Activated CD4-positive, alpha-beta T cell treated with anti-CD3 and anti-CD28 coated beads, Interleukin-2, amount 10 ng/mL, durations not matched to agents 24 days and 14 days (primary cell): ENCODE measurements around the gene TSPAN18. TPM values are rescaled to one million over a fixed set of nuclear protein-coding genes. Genes with fewer than 3 reads are reported as not detected.

ENCODE experiments used
- DNase-seq: peaks from one replicate; pipeline ENCODE4 v3.0.0; 2022
- H3K27ac Mint-ChIP-seq: one replicate; pipeline ENCODE4 v1.8.0; 2022; ENCODE audit warnings: mild to moderate bottlenecking, mixed read lengths
- H3K27me3 Mint-ChIP-seq: one replicate; pipeline ENCODE4 v1.8.0; 2022; ENCODE audit warnings: mixed read lengths
- H3K36me3 Mint-ChIP-seq: one replicate; pipeline ENCODE4 v1.8.0; 2022; ENCODE audit warnings: low read depth, mild to moderate bottlenecking, mixed read lengths
- H3K4me1 Mint-ChIP-seq: one replicate; pipeline ENCODE4 v1.8.0; 2021; ENCODE audit warnings: mixed read lengths
- H3K4me3 Mint-ChIP-seq: one replicate; pipeline ENCODE4 v1.8.0; 2022; ENCODE audit warnings: mild to moderate bottlenecking, moderate library complexity, mixed read lengths
- H3K9me3 Mint-ChIP-seq: one replicate; pipeline ENCODE4 v1.8.0; 2021; ENCODE audit warnings: mixed read lengths
- intact Hi-C: fragments of 100-400 bp; cut with micrococcal nuclease; formaldehyde crosslinking; loops from one replicate; pipeline ENCODE4 v1.15.1; 2023
- total RNA-seq: library from RNA; stranded (reverse); gene quantifications from 2 replicates; pipeline ENCODE4 v1.2.3, GENCODE V29; 2022

The TSPAN18 gene
- total RNA-seq, 1 donor from 2014 or later, result 1.4 TPM

DNA sequence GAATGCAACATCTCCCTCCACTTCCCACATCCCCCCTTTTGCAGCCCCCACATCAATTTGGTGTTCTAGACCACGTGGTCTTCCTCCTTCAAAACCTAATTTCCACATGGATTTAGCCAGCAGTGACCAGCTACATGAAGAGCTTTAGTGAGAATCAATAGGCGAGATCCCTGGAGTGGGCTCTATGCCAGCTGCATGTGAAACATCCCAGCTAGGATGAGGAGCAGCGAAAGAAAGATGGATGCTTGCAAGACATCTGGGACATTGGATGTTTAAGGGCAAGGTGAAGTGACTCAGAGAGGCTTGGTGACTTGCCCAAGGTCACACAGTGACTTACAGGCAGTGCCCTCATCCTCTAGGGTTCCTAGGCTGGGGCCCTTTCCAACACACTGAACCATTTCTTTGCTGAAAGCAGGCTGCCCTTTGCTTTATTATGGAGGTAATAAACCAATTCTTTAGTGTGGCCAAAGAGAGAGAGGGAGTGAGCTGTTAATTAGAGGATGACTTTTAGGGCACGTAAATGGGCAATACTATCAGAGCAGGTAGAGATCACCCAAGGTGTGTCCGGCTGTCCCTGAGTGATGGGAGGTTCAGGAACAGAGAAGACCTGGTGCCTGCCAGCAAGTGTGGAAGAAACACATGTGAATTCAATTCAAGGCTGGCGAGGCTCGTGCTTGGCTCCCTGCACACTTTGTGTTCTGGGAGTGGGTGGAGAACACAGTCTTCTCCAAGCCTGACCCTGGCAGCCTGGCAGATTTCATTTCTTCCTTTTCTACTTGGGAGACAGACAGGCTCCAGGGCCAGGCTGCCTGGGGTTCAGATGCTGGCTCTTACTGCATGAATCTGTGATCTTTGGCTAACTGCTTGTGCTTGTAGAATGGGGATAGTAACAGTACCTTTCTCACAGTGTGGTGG, 24.0 kb downstream of the TSPAN18 start:
- no peak overlapping the region for H3K27ac Mint-ChIP-seq

DNA sequence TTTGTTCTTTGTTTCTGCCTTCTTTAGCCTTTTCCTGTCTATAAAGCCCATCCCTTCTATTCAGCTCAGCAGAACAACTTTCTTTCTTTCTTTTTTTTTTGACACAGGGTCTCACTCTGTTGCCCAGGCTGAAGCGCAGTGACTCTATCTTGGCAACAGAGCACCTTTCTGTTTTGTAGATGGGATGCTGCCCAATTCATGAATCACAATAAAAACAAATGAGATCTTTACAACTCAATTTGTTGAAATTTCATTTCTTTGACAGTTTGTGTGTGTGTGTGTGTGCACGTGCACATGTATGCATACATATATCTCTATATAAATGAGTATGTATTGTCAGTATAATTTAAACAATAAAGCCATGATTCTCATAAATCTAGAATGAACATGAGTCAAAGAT, 25.5 kb downstream of the TSPAN18 start:
- DNase-seq, result no peak
- no peak overlapping the region for H3K27ac Mint-ChIP-seq
- H3K36me3 Mint-ChIP-seq, result no peaks in the 10 kb centered on the region
- H3K9me3 Mint-ChIP-seq, result no peaks in the 10 kb centered on the region
- intact Hi-C loops, result no loop called here
- H3K4me3 Mint-ChIP-seq, result no peak overlapping the region
- H3K27me3 Mint-ChIP-seq, result no peaks in the 10 kb centered on the region
- peaks cover 5% of the 10 kb centered on the region for H3K4me1 Mint-ChIP-seq

More for the DNA sequence above, 24.0 kb downstream of the TSPAN18 start:
- intact Hi-C loops, result no loop called here
- no peak for DNase-seq
- no peak overlapping the region for H3K4me3 Mint-ChIP-seq
- H3K9me3 Mint-ChIP-seq, result no peaks in the 10 kb centered on the region
- H3K36me3 Mint-ChIP-seq, result no peaks in the 10 kb centered on the region
- H3K4me1 Mint-ChIP-seq, result peaks cover 8% of the 10 kb centered on the region
- no peaks in the 10 kb centered on the region for H3K27me3 Mint-ChIP-seq

GRCh38 chr11:44752713-44753112, 26.0 kb downstream of the TSPAN18 start:
- peaks cover 2% of the 10 kb centered on the region for H3K4me1 Mint-ChIP-seq
- no peaks in the 10 kb centered on the region for H3K9me3 Mint-ChIP-seq
- intact Hi-C loops, result no loop called here
- no peak for DNase-seq
- H3K36me3 Mint-ChIP-seq, result no peaks in the 10 kb centered on the region
- H3K27ac Mint-ChIP-seq, result no peak overlapping the region
- H3K27me3 Mint-ChIP-seq, result no peaks in the 10 kb centered on the region
- H3K4me3 Mint-ChIP-seq, result no peak overlapping the region

DNA sequence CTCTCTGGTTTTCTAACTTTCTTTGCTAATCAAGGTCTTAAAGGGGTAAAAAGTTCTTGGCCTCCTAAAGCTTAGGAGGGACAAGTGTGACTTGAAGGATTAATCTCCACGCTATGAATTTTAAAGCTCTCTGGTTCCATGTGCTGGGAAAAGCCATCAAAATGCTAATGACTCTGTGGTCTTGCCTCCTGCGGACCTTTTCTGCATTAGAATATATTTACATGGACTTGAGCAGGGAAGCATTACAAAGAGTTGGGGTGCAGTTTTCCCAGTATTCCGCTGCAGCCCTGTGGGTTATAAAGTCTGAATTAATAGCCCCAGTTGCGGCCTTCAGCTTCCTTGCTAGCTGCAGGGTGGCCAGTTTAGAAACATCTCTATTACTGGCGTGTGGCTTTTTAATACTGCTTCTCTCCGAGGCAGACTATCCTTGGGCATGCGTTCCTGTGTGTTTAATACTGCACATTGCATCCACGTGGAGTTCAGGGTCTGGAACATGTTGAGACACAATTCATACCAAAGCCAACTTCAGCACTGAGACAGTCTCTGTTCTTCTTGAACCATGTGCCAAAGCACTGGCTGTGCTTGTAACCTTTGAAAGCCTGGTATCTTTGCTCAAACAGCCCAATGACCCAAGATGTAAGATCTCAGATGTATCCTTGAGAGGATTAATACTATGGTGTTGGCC, 27.3 kb downstream of the TSPAN18 start:
- Mint-ChIP-seq H3K27me3 (no peaks in the 10 kb centered on the region), H3K4me3 (no peak overlapping the region), H3K27ac (no peak overlapping the region), H3K4me1 (no peaks in the 10 kb centered on the region), H3K9me3 (no peaks in the 10 kb centered on the region), H3K36me3 (no peaks in the 10 kb centered on the region)
- intact Hi-C loops, result no loop called here
- no peak for DNase-seq

DNA sequence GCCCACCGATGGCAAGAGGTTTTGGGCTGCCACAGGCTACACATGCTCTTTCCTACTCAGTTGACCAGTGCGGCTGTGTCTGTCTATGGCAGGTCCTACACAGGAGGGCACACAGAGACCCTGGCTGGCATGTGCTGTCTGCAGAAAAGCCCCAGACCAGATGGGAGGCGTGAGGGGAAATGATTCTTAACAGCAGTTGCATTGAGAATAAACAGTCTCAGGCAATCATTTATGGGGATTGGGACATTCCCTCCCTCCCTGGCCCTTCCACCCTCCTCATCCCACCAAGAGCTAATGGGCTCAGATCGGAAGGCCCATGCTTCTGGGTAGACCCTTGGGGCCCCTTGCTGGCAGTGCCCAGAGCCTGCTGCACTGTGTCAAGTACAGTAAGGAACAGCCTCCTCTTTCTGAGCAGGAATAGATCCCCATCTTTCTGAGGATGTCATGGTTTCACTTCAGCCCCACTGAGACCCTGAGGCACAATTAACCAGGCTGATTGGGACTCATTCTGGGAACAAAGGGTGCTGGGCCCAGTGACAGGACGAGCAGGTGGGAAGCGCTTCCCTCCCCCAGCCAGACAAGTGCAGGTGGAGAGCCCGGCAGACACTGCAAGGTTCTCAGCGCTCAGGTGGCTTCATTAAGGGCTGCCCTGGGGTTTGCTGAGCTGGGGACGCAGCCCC, 28.3 kb downstream of the TSPAN18 start:
- Mint-ChIP-seq H3K27me3 (no peaks in the 10 kb centered on the region), H3K36me3 (no peaks in the 10 kb centered on the region), H3K9me3 (no peaks in the 10 kb centered on the region), H3K27ac (no peak overlapping the region), H3K4me1 (no peaks in the 10 kb centered on the region), H3K4me3 (no peak overlapping the region)
- DNase-seq, result no peak
- intact Hi-C loops, result no loop called here

DNA sequence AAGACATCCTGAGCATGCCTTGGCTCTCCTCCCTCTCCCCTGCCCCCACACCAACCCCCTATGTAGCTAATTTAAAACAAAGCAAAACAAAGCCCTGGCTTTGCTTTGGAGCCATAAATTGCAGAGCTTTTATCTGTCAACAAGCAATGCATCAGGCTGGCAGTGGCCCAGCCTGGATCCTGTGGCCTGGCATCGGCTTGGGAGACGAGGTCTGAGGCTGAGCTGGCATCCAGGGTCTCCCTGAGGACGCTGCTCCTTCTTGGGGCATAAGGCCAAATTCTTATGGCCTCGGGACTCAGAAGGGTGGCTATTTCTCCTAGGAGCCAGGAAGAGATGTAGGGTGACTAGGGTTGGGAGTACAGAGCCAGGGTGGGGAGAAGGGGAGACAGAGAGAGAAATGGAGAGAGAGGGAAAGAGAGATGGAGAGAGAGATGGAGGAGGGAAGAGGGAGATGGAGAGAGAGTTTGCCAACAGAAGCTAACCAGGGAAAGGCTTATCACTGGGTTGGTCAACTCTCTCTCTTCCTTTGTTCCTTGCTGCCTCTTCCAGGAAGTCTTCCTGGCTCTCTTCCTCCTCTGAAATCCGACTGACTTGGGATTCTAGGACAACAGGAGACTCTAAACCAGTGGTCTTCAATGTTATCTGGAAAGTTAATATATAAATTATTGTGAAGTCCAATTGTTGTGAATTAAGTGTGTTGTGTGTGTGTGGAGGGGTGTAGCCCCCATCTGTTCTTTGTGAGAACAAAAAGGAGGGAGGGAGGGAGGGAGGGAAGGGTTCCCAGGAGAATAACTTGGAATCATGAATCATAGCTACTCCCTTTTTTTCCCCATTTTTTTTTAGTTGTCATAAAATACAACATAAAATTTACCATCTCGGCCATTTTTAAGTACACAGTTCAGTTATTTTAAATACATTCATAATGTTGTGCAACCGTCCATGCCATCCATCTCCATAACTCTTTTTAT, 29.1 kb downstream of the TSPAN18 start:
- DNase-seq, result no peak
- H3K27ac Mint-ChIP-seq, result no peak overlapping the region
- H3K27me3 Mint-ChIP-seq, result no peaks in the 10 kb centered on the region
- no peaks in the 10 kb centered on the region for H3K4me1 Mint-ChIP-seq
- no peak overlapping the region for H3K4me3 Mint-ChIP-seq
- intact Hi-C loops, result no loop called here
- H3K9me3 Mint-ChIP-seq, result no peaks in the 10 kb centered on the region
- H3K36me3 Mint-ChIP-seq, result no peaks in the 10 kb centered on the region

DNA sequence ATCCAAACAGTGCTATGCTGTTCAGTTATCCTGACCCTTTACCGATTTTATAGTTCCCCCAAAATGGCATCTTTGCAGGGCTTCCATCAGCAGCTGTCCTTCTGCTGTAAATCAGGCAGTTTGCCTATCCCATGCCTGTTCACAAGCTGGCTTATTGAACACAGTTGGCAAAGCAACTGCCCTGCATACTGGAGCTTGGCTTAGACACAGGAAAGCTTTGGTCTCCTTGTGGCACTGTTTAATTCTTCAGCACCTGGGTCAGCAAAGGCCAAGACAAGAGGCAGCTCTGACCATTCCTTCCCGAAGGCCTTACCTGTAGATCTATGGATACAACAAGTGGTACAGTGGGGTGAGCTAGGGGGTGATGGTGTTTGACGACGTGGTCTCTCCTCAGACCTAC, 32.2 kb downstream of the TSPAN18 start:
- H3K27me3 Mint-ChIP-seq, result no peaks in the 10 kb centered on the region
- no peaks in the 10 kb centered on the region for H3K9me3 Mint-ChIP-seq
- H3K36me3 Mint-ChIP-seq, result no peaks in the 10 kb centered on the region
- no peak for DNase-seq
- H3K27ac Mint-ChIP-seq, result no peak overlapping the region
- H3K4me1 Mint-ChIP-seq, result peaks cover 2% of the 10 kb centered on the region
- no peak overlapping the region for H3K4me3 Mint-ChIP-seq
- intact Hi-C loops, result no loop called here

GRCh38 chr11:44759743-44760476, 33.1 kb downstream of the TSPAN18 start:
- no peak overlapping the region for H3K27ac Mint-ChIP-seq
- no peak overlapping the region for H3K4me3 Mint-ChIP-seq
- DNase-seq, result no peak
- no peaks in the 10 kb centered on the region for H3K27me3 Mint-ChIP-seq
- intact Hi-C loops, result no loop called here
- peaks cover 2% of the 10 kb centered on the region for H3K4me1 Mint-ChIP-seq
- H3K9me3 Mint-ChIP-seq, result no peaks in the 10 kb centered on the region
- peaks cover 2% of the 10 kb centered on the region for H3K36me3 Mint-ChIP-seq

DNA sequence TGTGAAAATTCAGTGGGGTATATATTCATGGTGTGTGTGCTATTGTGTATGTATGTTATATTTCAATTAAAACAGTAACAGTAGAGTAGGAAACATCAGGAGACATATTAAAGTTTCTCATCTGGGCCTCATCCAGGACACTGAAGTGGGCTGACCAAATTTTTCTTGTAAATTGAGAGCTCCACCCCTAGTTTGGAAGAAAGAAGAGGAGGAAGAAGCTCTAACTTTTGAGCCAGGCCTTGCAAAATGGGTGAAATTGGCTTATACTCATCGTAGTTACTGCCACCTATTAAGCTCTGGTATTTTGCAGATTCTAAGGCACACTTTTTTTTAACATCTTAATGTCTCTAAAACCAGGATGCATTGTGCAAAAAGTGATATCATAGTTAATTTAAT, 33.7 kb downstream of the TSPAN18 start:
- Mint-ChIP-seq H3K4me1 (peaks cover 2% of the 10 kb centered on the region), H3K36me3 (peaks cover 4% of the 10 kb centered on the region), H3K9me3 (no peaks in the 10 kb centered on the region), H3K27ac (no peak overlapping the region), H3K27me3 (no peaks in the 10 kb centered on the region), H3K4me3 (no peak overlapping the region)
- intact Hi-C loops, result no loop called here
- DNase-seq, result no peak

- peaks cover 4% of the 10 kb centered on the region for H3K36me3 Mint-ChIP-seq
- no peaks in the 10 kb centered on the region for H3K27me3 Mint-ChIP-seq
- no peak overlapping the region for H3K27ac Mint-ChIP-seq
- H3K4me3 Mint-ChIP-seq, result no peak overlapping the region
- intact Hi-C loops, result no loop called here
- peaks cover 2% of the 10 kb centered on the region for H3K4me1 Mint-ChIP-seq
- DNase-seq, result no peak
- H3K9me3 Mint-ChIP-seq, result no peaks in the 10 kb centered on the region
Observed at GRCh38 chr11:44760917-44761550, 34.3 kb downstream of the TSPAN18 start.

- H3K4me1 Mint-ChIP-seq, result peaks cover 2% of the 10 kb centered on the region
- H3K4me3 Mint-ChIP-seq, result no peak overlapping the region
- H3K27ac Mint-ChIP-seq, result no peak overlapping the region
- intact Hi-C loops, result no loop called here
- no peaks in the 10 kb centered on the region for H3K27me3 Mint-ChIP-seq
- peaks cover 4% of the 10 kb centered on the region for H3K36me3 Mint-ChIP-seq
- DNase-seq, result no peak
- no peaks in the 10 kb centered on the region for H3K9me3 Mint-ChIP-seq
Observed at GRCh38 chr11:44761551-44761961, 34.8 kb downstream of the TSPAN18 start.

DNA sequence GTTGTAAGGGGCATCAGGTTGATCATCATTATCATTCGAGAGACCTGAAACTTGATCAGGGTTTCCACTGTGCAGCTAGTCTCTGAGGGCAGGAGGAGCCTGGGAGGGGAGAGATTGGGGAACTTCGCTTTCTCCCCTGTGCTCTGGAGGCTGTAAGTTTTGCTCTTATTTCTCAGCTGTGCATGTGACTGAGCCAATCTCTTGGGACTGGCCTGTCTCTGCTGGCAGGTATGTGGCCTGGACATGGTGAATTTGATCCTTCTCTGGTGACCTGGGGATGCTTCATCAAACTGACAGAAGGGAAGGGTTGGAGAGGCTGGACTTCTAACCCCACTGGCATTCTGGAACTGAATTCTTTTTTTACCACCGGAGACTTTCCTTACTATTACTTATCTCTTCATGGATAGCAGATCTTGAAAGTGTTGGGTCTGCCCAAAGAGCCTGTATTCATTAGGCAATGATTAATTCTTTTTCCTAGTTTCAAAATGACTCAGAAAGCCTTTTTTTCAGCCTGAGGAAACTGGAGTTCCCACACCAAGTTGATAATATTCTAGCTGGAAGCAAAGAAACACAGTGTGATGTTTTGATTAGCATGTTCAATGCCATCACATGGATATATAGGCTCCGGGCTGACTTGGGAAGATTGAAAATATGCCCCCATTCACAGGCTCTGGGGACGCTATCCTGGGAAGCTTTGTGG, 36.5 kb downstream of the TSPAN18 start:
- intact Hi-C loops, result no loop called here
- DNase-seq, result no peak
- no peak overlapping the region for H3K4me3 Mint-ChIP-seq
- peaks cover 10% of the 10 kb centered on the region for H3K36me3 Mint-ChIP-seq
- no peaks in the 10 kb centered on the region for H3K27me3 Mint-ChIP-seq
- no peaks in the 10 kb centered on the region for H3K9me3 Mint-ChIP-seq
- peaks cover 2% of the 10 kb centered on the region for H3K4me1 Mint-ChIP-seq
- no peak overlapping the region for H3K27ac Mint-ChIP-seq
